HG02970 (cell line): ENCODE results near the gene NHERF2.
"Not testable (repeated sequence)": the region's sequence is repeated elsewhere in the genome, so short reads cannot be mapped to it uniquely, and the experiment has no call there.

Source experiments
- ATAC-seq: cut with Tn5 transposase; IDR thresholded peaks from one replicate; pipeline ENCODE4 v1.9.1; 2021; ENCODE audit warnings: mild to moderate bottlenecking, moderate library complexity, moderate number of reproducible peaks; ENCODE audit not compliant: unreplicated experiment, low FRiP score

Gene NHERF2

DNA sequence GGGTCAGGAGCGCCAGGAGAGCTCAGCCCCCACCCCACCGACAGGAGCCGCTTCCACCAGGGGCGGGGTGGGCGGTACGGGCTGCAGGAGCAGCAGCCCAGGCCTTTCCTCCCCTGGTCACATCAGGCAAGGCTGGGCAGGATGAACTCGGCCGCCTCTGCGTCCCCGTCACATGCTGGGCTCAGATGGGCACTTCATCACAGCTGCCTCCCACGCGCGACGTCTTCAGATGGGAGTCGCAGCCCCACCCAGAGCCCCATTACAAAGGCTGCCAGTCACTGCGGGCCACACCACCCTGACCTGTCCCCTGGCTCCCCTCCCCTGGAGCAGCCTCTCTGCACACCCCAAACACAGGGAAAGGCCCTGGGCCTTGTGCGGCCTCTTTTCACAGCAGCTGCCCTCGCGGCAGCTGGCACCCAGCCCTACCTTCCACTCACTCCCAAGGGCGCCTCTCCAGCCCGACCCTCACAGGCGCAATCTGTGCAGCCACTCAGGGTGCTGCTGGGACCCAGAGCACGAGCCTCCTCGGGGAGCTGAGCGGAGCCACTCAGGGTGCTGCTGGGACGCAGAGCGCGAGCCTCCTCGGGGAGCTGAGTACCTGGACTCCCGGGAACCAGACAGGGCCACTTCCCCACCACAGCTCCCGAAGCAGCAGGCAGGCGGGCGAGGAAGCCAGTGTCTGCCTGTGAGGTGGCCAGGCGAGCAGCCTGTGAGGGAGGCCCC, 21.7 kb upstream of the NHERF2 start:
- no peak for ATAC-seq

DNA sequence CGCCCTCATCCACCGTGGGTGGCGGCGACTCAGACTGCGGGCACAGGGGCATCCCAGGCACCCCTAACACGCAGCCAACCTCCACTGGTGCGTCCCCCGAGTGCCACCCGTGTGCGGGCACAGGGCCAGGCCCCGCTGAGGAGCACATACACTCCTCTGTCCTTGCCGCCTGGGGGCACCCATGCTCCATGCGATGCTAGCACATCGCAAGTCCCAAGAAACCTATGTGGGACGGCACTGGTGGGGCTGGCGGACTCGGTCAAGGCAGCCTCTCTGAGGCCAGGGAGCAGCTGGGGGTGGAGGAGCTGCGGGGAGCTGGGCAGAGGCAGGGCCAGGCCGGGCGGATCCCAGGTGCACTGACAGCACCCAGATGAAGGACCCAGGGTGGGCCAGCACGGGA, 21.1 kb upstream of the NHERF2 start:
- ATAC-seq = no peak

DNA sequence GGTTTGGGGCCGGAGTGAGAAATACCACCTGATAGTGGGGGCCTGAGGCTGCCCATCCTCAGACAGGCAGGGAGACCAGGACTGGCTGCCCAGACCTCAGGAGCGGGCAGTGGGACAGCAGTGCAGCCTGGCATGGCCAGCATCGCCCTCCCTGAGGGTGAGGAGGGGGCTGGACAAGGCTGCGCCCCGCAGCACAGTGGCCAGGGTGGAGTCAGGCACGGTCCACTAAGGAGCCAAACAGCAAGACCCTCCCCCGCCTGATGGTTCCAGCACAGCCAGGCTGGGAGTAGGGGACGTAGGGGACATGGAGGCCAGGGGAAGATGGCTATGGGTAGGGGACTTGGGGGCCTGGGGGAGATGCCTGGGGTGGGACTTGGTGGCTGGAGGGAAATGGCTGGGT, 20.4 kb upstream of the NHERF2 start:
- ATAC-seq = no peak

DNA sequence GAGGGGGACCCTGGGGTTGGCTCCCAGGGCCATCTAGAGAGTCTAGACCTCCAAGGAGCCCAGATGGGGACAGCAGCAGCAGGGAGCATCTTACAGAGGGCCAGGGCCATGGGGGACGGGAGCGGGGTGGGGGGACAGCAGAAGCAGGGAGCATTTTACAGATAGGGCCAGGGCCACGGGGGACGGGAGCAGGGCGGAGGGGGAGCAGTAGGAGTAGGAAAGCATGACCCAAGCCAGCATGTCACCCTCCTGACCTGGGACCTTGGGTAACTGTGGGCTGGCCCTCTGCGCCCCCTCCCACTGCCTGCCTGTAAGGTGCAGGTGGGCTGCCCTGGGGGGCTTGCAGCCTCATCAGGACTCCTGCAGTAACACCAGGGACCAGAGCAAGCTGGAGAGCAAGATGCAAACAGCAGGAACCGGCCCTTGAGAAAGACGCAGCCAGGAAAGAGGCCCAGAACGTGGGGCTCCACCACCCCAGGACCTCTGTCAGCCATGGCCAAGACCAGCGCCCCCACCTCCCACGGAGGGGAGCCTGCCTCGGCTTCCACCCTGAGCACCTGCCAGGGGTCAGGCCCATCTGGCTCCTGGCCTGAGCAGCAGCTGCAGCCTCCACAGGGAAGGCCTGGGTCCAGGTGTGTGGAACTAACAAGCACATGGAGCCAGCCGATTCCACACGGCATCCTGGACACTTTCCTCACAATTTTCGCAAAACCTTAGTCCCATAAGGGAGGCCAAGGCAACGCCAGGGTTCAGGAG, 19.4 kb upstream of the NHERF2 start:
- no peak for ATAC-seq

DNA sequence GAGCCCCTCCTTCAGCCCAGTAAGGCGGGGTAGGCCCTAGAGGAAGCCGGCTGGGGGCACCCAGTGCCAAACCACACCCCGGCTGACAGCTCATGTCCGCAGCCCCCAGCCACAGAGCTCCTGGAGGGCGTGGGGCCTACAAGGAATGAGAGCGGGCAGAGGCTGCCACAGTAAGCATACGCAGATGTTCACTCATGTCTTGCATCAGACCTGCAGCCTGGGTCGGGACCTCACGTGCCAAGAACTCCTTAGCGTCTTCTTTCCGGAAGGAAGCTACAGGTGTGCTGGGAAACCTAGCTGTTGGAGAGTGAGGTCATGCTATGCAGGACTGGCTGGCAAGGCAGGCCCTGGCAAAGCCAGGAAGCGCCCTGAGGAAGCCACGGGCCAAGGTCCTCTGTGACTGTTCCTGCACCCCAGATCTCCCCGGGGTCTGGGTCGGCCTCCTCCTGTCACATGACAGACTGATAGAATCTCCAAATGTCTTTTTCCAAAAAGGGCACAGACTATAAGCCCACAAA, 18.6 kb upstream of the NHERF2 start:
- ATAC-seq = no peak

DNA sequence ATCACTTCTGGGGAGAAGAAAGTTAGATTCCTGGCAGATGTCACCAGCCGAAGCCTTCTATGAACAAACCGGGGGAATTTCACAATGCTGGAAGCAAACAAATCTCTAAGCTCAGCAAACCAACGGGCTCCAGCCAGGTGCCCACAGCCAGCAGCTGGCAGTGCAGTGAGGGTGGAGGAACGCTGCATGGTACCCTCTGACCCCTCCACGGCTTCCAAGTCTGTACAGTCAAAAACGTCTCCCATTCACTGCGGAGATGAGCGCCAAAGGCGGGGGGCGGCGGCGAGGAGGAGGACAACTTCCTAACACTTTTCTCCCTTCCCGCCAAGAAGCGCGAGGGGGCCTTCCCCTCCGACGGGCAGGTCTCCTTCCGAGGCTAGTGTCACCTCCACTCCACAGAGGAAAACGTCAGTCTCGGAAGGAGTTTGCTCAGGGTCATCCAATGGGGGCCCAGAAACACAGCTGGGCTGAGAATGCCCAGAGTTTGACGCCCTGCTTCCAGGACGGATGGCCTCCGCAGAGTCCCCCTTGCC, 18.0 kb upstream of the NHERF2 start:
- no peak for ATAC-seq

DNA sequence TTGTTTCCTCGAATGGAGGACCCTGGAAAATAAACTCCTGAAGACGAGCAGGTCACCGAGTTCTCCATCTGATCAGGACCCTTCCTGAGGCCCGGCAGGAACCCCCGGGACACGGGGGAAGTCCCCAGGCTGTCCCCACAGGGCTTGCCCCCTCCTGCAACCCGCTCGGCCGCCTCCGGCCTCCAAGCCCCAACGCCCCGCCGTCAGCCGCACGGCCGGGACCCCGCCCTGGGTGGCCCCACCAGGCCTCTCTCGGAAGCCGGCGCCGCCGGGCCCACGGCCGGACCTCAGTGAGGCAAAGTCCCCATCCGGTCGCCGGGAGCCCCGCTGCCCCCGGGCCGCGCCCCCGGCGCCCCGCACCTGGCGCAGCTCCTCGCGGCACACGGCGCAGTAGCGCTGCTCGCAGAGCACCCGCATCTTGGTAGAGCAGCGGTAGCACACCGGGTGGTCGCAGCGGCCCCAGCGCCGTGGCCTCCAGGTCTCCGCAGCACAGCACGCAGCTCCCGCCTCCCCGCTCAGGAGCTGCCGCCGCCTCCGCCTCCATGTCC, 17.5 kb upstream of the NHERF2 start:
- peak; percentile 33 for ATAC-seq

DNA sequence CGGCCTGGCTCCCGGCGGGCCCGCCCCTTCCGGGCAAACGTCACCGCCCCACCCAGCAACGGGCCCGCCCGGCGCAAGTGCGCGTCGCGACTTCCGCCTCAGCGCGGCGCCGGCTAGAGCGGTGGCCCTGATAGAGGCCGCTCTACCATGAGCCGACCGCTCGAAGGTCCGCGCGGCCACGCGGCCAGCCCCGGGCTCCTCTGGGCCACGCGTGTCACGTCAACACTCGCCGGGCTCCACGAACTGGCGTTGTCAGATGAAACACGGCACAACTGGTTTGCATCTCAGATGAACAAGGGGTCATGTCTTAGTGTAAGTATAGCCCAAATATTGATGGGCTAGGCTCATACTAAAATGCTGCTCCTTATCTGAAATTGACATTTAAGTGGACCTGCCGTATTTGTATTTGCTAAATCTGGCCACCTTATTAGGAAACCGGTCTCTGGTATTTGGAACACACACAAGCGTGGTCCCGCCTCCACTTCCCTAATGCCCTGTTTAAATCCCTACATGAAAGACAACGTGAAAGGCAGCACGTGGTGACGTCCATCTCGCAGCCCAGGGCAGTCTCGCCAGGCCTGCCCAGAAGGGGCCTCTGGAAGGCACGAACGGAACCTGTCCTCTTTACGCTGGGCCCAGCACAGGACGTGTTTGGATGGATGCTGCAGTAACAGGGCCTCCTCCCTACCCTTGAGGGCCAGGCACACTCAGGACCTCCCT, 16.8 kb upstream of the NHERF2 start, which contains the start of gene ZNF598:
Gene ZNF598, minus strand, starts transcription at position 31 of the 720 bp plus-strand sequence.
- ATAC-seq = peak; percentile 76

DNA sequence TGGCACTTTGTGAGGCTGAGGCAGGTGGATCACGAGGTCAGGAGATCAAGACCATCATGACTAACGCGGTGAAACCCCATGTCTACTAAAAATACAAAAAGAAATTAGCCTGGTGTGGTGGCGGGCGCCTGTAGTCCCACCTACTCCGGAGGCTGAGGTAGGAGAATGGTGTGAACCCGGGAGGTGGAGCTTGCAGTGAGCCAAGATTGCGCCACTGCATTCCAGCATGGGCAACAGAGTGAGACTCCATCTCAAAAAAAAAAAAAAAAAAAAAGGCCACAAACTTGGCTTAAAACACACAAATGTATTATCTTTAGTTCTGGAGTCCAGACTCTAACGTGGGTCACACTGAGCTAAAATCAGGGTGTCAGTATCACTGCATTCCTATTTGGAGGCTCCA, 15.0 kb upstream of the NHERF2 start:
- not testable (repeated sequence) for ATAC-seq

DNA sequence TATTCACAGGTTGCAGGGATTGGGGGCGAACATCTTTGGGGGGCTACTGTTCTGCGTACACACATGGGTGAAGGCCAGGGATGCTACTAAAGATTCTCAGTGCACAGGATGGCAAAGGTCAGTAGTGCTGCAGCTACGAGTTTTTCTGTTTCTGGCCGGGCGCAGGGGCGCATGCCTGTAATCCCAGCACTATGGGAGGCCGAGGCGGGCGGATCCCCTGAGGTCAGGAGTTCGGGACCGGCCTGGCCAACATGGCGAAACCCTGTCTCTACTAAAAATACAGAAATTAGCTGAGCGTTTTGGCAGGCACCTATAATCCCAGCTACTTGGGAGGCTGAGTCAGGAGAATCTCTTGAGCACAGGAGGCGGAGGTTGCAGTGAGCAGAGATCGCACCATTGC, 13.2 kb upstream of the NHERF2 start:
- no peak for ATAC-seq

DNA sequence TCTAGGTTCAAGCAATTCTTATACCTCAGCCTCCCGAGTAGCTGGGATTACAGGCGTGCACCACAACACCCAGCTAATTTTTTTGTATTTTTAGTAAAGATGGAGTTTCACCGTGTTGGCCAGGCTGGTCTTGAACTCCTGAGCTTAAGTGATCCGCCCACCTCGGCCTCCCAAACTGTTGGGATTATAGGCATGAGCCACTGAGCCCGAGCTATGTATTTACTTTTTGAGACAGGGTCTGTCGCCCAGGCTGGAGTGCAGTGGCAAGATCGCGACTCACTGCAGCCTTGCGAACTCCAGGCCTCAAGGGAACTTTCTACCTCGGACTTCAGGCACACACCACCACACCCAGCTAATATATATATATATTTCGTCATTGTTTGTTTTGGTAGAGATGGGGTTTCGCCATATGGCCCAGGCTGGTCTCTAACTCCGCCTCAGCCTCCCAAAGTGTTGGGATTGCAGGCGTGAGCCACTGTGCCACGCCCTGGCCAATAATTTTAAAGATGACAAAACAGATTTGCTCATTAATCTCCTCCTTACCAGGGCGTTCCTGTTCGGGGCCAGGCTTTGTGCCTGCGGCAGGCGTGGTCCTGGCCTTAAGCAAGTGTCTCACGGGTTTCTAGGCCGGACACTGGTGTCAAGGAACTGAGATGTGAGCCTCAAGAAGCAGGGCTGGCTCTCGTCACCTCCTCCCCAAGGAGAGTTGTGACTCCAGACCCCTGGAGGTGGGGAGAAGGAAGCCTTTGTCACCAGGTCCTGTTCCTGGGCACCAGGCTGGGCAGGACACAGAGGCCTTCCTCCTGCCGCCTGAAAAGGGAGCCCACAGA, 11.4 kb upstream of the NHERF2 start:
- ATAC-seq = no peak

DNA sequence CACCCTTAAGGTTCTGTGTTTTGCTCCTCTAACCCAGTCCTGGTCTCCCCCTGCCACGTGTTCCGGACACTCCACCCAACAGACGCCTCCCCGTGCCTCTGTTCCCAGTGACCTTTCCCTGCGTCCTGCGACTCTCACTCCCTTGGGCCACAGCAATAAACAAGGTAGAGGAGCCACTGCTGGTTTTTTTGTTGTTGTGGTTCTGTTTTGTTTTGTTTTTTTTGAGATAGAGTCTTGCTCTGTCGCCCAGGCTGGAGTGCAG, 10.8 kb upstream of the NHERF2 start:
- no peak for ATAC-seq

DNA sequence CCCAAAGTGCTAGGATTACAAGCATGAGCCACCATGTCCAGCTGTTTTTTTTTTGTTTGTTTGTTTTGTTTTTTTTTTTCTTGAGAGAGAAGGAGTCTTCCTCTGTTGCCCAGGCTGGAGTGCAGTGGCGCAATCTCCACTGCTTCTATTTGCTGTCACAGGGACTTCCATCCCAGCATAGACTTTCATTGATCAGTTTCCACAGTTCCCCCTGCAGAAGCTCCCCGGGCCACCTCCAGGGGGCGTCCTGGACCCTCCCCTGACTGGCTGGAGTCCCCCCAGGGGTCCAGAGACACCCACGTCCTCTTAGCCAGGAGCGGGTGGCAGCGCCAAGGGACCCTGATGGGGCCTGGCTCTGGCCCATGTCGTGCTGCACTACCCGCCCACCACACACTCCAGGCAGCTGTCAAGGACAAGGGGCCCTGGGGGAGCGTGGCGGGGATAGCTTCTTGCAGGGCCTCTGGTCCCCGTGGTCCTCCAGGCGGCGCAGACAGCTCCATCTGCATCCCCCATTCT, 10.2 kb upstream of the NHERF2 start:
- no peak for ATAC-seq

DNA sequence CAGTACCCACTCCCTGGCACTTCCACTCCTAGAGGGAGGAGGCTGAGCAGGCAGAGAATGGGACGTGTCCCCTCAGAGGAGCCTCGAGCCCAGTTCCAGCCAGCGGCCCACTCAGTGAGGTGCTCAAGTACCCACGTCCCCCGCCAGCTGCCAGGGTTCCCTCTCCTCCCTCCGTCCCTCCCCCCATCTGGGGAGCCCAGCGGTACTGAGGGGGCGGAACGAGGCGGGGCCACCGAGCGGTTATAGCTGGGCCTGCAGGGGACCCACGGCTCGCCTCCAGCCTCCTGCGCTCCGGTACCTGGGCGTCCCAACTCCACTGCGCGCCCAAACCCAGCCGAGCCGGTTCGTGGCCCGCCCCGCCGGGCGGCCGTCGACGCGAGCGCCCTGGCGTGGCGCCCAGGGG, 7.2 kb upstream of the NHERF2 start, which contains the start of gene NPW:
Gene NPW, plus strand, starts transcription at position 268 of the 403 bp plus-strand sequence.
- ATAC-seq = no peak

DNA sequence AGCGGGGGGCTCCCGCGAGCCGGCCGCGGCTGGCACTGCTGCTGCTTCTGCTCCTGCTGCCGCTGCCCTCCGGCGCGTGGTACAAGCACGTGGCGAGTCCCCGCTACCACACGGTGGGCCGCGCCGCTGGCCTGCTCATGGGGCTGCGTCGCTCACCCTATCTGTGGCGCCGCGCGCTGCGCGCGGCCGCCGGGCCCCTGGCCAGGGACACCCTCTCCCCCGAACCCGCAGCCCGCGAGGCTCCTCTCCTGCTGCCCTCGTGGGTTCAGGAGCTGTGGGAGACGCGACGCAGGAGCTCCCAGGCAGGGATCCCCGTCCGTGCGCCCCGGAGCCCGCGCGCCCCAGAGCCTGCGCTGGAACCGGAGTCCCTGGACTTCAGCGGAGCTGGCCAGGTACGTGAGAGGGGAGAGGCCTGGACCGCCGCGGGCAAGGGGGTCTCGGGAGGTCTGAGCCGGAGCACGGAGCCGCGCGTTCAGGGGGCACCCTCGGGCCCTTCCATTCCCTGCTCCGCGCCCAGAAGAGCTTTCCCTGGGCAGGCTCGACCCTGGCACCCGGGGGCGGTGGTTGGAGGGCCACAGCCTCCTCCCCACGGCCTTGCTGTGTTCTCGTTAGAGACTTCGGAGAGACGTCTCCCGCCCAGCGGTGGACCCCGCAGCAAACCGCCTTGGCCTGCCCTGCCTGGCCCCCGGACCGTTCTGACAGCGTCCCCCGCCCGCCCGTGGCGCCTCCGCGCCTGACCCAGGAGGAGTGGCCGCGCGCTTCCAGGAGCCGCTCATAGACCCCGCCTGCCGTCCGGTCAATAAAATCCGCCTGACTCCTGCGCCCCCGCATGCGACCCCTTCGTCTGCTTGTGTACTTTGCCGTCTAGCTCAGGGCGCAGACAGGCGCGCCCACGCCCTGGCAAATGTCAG, 6.5 kb upstream of the NHERF2 start:
- no peak for ATAC-seq

DNA sequence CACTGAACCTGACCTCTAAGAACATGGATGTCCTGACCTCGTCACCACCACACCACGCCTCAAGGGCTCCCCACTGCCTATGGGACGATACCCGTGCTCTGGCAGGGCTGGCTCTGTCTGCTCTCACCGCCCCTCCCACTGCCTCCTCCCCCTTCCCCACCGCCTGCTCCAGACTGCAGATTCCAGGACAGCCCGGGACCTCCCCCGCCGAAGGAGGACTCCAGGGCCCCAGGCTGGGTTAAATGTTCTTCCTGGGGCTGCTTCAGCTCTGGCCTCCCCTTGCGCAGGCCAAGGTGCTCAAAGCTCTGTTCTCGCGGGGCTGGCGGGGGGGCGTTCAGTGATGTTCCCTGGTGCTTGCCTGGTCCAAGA, 4.0 kb upstream of the NHERF2 start:
- no peak for ATAC-seq

DNA sequence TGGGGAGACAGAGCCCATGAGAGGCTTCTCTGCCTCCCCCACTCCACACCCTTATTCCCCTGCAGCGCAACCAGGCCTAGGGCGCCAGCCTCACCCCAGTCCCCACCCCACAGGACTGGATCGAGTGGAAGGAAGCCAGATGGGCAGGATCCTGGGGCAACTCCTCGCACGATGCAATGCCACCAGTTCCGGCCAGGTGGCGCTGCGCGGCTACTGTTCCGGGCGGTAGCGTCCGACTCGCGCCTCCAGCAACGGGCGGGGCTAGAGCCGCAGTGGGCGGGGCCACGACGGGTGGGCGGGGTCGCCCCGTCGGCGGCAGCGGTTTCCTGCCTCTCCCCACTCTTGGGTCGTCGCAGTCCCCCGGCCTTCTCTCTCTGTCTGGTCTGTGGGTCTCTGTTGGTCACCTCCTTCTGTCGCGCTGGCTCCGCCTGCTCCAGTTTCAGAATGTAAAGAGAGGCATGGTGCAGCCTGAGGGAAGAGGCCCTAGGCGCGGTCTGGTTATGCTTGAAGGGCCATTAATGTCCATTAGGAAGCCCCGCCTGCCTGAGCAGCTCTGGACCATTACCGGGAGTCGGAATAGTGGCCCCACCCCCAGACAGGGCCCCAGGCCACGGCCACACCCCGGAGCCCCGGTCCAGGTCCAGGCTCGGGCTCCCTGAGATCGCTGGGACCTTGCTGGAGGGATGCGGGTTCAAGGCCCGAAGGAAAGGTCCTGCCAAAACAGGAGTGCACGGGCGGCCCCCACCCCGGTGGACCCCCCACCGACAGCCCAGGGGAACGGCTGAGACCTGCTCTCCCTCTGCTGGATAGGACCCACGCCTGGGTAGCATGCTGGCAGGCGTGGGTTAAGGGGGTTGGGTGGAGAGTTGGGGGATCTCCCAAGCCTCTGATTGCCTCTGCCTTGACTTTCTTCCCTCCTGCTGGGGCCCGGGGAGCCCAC, 3.3 kb upstream of the NHERF2 start:
- peak; percentile 86 for ATAC-seq

DNA sequence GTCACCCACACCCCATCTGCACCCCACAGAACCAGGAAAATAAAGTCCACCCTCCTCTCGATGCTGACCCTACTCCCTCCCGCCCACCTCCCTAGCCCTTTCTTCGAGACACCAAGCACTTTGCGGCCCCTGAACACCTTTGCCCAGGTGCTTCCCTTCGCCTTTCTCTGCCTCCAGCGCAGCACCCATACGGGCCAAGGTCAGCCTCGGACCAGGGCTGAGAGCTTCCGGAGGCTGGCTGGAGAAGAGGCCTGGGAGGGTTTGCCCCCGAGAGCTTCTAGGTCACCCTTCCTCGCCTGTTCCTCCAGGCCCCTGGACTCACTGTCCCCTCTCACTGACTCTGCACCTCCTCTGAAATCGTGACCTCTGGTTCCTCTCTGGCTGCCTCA, 2.7 kb upstream of the NHERF2 start:
- no peak for ATAC-seq
